ENCODE measurements around the gene IL20RB.

Gene IL20RB

DNA sequence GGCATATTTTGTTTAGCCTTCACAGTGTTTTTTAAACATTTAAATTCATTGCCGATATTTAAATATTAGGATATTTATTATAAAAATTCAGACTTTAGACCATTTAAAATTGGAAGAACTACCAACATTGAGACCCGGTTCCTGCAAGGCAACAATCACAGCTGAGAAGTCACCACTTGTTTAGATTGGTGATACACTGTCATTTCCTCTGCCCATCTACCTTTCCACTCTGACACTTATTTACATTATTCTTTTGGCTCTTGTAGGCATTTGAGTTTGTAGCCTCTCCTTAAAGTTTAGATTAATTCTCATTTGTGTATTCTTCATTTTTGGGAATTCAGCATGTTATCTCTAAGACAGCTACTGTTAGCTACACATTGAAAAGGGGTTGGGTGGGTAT lies 10.3 kb upstream of the IL20RB start:
- Mint-ChIP-seq H3K27me3 (ENCODE audit: low read depth, poor library complexity) (no peaks in the 10 kb centered on the region), H3K9me3 (no peaks in the 10 kb centered on the region), H3K36me3 (ENCODE audit: low read depth) (peaks cover 38% of the 10 kb centered on the region), H3K4me1 (peaks cover 8% of the 10 kb centered on the region), H3K27ac (no peak overlapping the region), H3K4me3 (no peak overlapping the region)
- no peak for TF ChIP-seq CTCF (IDR thresholded peaks at IDR 0.05)
- DNase-seq, result no peak

- peaks cover 34% of the 10 kb centered on the region for H3K36me3 Mint-ChIP-seq (ENCODE audit: low read depth)
- H3K27me3 Mint-ChIP-seq (ENCODE audit: low read depth, poor library complexity), result no peaks in the 10 kb centered on the region
- TF ChIP-seq CTCF (IDR thresholded peaks at IDR 0.05), result no peak
- H3K4me3 Mint-ChIP-seq, result no peak overlapping the region
- no peaks in the 10 kb centered on the region for H3K9me3 Mint-ChIP-seq
- no peaks in the 10 kb centered on the region for H3K4me1 Mint-ChIP-seq
- H3K27ac Mint-ChIP-seq, result no peak overlapping the region
- DNase-seq, result no peak
Measured at GRCh38 chr3:136949146-136949545, 8.6 kb upstream of the IL20RB start.

DNA sequence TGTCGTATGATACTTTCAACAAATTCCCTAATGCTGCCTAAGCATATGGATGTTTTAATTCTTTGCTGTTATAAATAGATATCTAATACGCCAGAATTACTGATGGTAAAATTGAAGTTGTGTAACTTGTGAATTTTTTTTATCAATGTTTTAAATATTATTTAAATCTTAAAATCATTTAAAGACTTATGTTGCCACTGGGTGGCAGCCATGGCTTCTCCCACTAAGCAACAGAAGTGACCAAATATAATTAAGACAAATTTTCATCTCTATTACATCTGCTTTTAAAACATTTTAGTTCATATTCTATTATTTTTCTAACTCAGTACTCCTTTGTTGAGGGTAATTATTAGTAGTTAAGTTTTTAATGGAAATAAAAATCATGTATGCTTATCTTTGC lies 8.1 kb upstream of the IL20RB start:
- H3K9me3 Mint-ChIP-seq, result no peaks in the 10 kb centered on the region
- H3K27me3 Mint-ChIP-seq (ENCODE audit: low read depth, poor library complexity), result no peaks in the 10 kb centered on the region
- no peak for DNase-seq
- H3K36me3 Mint-ChIP-seq (ENCODE audit: low read depth), result peaks cover 29% of the 10 kb centered on the region
- H3K4me3 Mint-ChIP-seq, result no peak overlapping the region
- no peak overlapping the region for H3K27ac Mint-ChIP-seq
- no peaks in the 10 kb centered on the region for H3K4me1 Mint-ChIP-seq
- peak; percentile 11 for TF ChIP-seq CTCF (IDR thresholded peaks at IDR 0.05)

- Mint-ChIP-seq H3K4me3 (no peak overlapping the region), H3K27ac (no peak overlapping the region), H3K9me3 (no peaks in the 10 kb centered on the region), H3K4me1 (peaks cover 6% of the 10 kb centered on the region), H3K36me3 (ENCODE audit: low read depth) (peaks cover 21% of the 10 kb centered on the region), H3K27me3 (ENCODE audit: low read depth, poor library complexity) (no peaks in the 10 kb centered on the region)
- no peak for TF ChIP-seq CTCF (IDR thresholded peaks at IDR 0.05)
- DNase-seq, result no peak
Measured at GRCh38 chr3:136950623-136951022, 7.2 kb upstream of the IL20RB start.

- peaks cover 18% of the 10 kb centered on the region for H3K4me1 Mint-ChIP-seq
- H3K36me3 Mint-ChIP-seq (ENCODE audit: low read depth), result peaks cover 5% of the 10 kb centered on the region
- no peak overlapping the region for H3K27ac Mint-ChIP-seq
- no peak for DNase-seq
- H3K9me3 Mint-ChIP-seq, result no peaks in the 10 kb centered on the region
- H3K4me3 Mint-ChIP-seq, result no peak overlapping the region
- no peak for TF ChIP-seq CTCF (IDR thresholded peaks at IDR 0.05)
- H3K27me3 Mint-ChIP-seq (ENCODE audit: low read depth, poor library complexity), result no peaks in the 10 kb centered on the region
Measured at GRCh38 chr3:136952292-136952691, 5.5 kb upstream of the IL20RB start.

DNA sequence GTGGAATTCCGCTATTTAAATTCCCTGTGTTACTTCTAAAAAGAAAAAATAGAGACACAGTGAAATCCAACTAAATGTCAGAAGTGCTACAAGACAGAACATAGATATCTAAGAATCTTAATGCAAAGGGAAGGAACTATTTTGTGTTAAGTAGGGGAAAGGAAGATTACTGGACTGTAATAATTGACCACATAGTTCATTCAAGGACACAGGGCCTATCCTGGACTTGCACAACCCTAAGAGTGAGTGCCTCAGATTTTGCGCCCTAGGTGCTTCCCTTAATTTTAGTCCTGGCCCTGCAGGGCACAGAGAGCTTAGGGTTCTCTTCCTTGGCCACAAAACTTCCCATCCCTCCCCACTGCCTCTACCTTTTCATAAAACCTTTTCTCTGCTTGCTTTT lies 3.5 kb upstream of the IL20RB start:
- DNase-seq, result no peak
- Mint-ChIP-seq H3K4me3 (no peak overlapping the region), H3K9me3 (no peaks in the 10 kb centered on the region), H3K27me3 (ENCODE audit: low read depth, poor library complexity) (no peaks in the 10 kb centered on the region), H3K36me3 (ENCODE audit: low read depth) (peaks cover 5% of the 10 kb centered on the region), H3K4me1 (peaks cover 18% of the 10 kb centered on the region), H3K27ac (no peak overlapping the region)
- no peak for TF ChIP-seq CTCF (IDR thresholded peaks at IDR 0.05)
